Left lung (tissue), 10 donors: ENCODE results near the gene MYEOV. TPM values are rescaled to one million over a fixed set of nuclear protein-coding genes. Genes with fewer than 3 reads are reported as not detected.

Experiments
- ATAC-seq: fragments of 200-7000 bp; cut with Tn5 transposase; one replicate; pipeline ENCODE4 v1.9.1; 2020; ENCODE audit warnings: moderate library complexity
- DNase-seq, 4 donors: peaks; one replicate each; pipeline ENCODE4 v3.0.0-alpha.2; 2013 to 2020
- H3K27ac ChIP-seq, 2 donors: fragments of 200-600 bp; sonication (generic) in 1 of 2; one replicate each; pipeline versions ENCODE4 v1.5.0 to v1.8.0; 2020 to 2021
- H3K27me3 ChIP-seq, 2 donors: fragments of 200-600 bp; sonication (generic) in 1 of 2; one replicate each; pipeline versions ENCODE4 v1.5.0 to v1.8.0; 2020 to 2021
- H3K36me3 ChIP-seq, 2 donors: fragments of 200-600 bp; sonication (generic) in 1 of 2; one replicate each; pipeline versions ENCODE4 v1.5.0 to v1.8.0; 2020 to 2021
- H3K4me1 ChIP-seq, 2 donors: fragments of 200-600 bp; one replicate each; pipeline ENCODE4 v1.8.0; 2021
- H3K4me3 ChIP-seq, 2 donors: fragments of 200-600 bp; sonication (generic) in 1 of 2; one replicate each; pipeline versions ENCODE4 v1.5.0 to v1.8.0; 2020 to 2021; ENCODE audit warnings: mild to moderate bottlenecking in 1 of 2
- H3K9me3 ChIP-seq, 2 donors: fragments of 200-600 bp; sonication (generic) in 1 of 2; one replicate each; pipeline versions ENCODE4 v1.5.0 to v1.8.0; 2020 to 2021
- CTCF ChIP-seq, 2 donors: fragments of 200-600 bp; sonication (generic) in 1 of 2; IDR thresholded peaks; one replicate each; pipeline versions ENCODE4 v1.5.0 to v1.8.0; 2021; ENCODE audit warnings: antibody characterized with exemption in 2 of 2
- intact Hi-C, 2 donors: fragments of 100-400 bp; cut with DNase I; formaldehyde crosslinking; loops; one replicate each; pipeline versions ENCODE4 v1.11.2 to v1.14.2; 2022
- polyA plus RNA-seq, 6 donors: library from polyadenylated mRNA; unstranded; fragments of 120-200 nt; gene quantifications; one replicate each; pipeline ENCODE4 v1.2.1, GENCODE V29; 2013; ENCODE audit not compliant: insufficient read length in 6 of 6
- total RNA-seq, 2 donors: library from RNA; stranded (reverse); fragmentation: NEBNext Ultra II Directional; extraction: Animal tissue kit (Norgen Biotek cat#: 25700); gene quantifications; one replicate each; pipeline ENCODE4 v1.2.1, GENCODE V29; 2021
- donor health status: DM: no; HTN: yes; CAD: no.
- donor health status: DM: no; HTN: no; CAD: no.

MYEOV gene
- total and polyA plus RNA-seq, 8 donors = 0.31 to 0.85 (median 0.47) TPM; not detected in 1

- ATAC-seq (no peak), DNase-seq (no peak)
- no peaks in the 10 kb centered on the region for H3K9me3 ChIP-seq
- H3K27ac ChIP-seq = no peak overlapping the region
- no peak for TF ChIP-seq CTCF (IDR thresholded peaks at IDR 0.05)
- intact Hi-C loops = no loop called here
- no peak overlapping the region for H3K4me3 ChIP-seq
- H3K4me1 ChIP-seq = peaks cover 0 to 9% of the 10 kb centered on the region in 2 donors
- no peaks in the 10 kb centered on the region for H3K36me3 ChIP-seq
- H3K27me3 ChIP-seq = no peaks in the 10 kb centered on the region
Measured at GRCh38 chr11:69269926-69270697, 23.8 kb upstream of the MYEOV start.

- Histone ChIP-seq H3K36me3 (no peaks in the 10 kb centered on the region), H3K27me3 (no peaks in the 10 kb centered on the region), H3K9me3 (no peaks in the 10 kb centered on the region), H3K27ac (no peak overlapping the region), H3K4me1 (peaks cover 0 to 9% of the 10 kb centered on the region in 2 donors), H3K4me3 (no peak overlapping the region)
- ATAC-seq (no peak), DNase-seq (no peak)
- intact Hi-C loops = no loop called here
- no peak for TF ChIP-seq CTCF (IDR thresholded peaks at IDR 0.05)
Measured at GRCh38 chr11:69270941-69271340, 23.0 kb upstream of the MYEOV start.

DNA sequence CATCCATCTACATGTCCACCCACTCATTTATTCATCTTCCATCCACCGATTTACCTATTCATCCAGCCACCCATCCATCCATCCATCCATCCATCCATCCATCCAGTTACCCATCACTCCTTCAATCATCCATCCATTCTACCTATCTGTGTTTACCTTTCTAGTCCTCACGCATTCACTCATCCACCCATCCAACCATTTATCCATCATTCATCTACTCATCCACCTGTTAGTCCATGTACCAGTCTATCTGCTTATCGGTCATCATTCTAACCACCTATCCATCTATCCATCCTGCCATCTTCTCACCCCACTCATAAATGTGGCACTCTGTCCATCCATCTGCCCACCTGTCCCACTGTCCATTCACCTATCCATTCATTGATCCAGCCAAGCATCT, 21.9 kb upstream of the MYEOV start:
- H3K36me3 ChIP-seq = no peaks in the 10 kb centered on the region
- intact Hi-C loops = no loop called here
- no peaks in the 10 kb centered on the region for H3K27me3 ChIP-seq
- H3K4me1 ChIP-seq = peaks cover 0 to 9% of the 10 kb centered on the region in 2 donors
- H3K9me3 ChIP-seq = no peaks in the 10 kb centered on the region
- no peak overlapping the region for H3K27ac ChIP-seq
- no peak for ATAC-seq
- TF ChIP-seq CTCF (IDR thresholded peaks at IDR 0.05) = no peak
- H3K4me3 ChIP-seq = no peak overlapping the region
- DNase-seq = no peak

DNA sequence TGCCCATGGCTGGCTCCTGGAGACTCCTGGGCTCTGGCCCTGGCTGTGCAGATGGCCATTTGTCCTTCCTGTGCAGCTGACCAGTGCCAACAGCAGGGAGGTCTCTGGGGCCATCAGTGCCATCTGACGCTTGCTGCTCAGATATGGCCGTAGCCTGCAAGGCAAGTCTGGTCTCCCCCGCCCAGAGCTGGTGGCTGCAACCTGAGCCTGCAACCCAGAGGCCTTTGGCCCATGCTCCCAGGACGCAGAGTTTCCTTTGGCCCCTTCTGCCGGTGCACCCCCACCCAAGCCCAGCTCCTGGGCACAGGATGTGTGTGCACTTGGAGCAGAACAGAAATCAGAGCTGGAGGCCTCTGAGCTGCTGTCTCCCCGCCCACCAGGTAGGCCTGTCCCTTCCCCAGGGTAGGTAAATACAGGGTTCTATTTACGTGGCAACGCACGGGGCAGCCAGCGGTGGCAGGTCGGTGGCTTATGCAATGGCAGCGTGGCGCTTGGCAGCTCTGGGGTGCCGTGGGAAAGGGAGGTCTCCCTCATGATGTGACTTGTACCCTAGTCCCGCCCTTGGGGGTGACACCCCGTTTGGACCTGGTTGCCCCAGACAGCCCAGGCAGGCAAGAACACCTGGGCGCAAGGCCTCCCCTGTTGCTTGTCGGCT, 21.0 kb upstream of the MYEOV start:
- Histone ChIP-seq H3K4me1 (peaks cover 5 to 6% of the 10 kb centered on the region in 2 donors), H3K36me3 (no peaks in the 10 kb centered on the region), H3K27ac (no peak overlapping the region), H3K9me3 (no peaks in the 10 kb centered on the region), H3K4me3 (no peak overlapping the region), H3K27me3 (no peaks in the 10 kb centered on the region)
- no peak for ATAC-seq
- no peak for TF ChIP-seq CTCF (IDR thresholded peaks at IDR 0.05)
- intact Hi-C loops = no loop called here
- DNase-seq = no peak

DNA sequence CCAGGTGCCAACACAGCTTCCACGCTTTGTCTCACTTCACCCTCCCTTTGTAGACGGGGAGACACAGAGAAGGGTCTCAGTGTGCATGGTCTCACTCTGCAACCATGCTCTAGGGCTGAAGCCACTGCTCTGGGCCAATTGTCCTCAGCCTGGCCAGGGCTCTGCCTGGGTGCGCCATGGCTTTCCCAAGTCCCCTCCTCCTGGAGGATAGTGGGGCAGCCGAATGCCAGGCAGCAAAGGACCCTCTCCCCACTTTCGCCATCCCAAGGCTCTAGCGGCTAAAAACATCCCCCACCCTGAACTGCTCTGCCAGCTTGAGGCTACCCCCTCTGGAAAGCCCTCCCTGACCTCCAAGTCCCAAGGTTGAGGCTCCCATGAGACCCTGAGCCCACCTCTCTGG, 20.4 kb upstream of the MYEOV start:
- no peak for TF ChIP-seq CTCF (IDR thresholded peaks at IDR 0.05)
- intact Hi-C loops = no loop called here
- H3K9me3 ChIP-seq = no peaks in the 10 kb centered on the region
- DNase-seq = no peak
- no peak overlapping the region for H3K4me3 ChIP-seq
- ATAC-seq = no peak
- no peak overlapping the region for H3K27ac ChIP-seq
- no peaks in the 10 kb centered on the region for H3K36me3 ChIP-seq
- H3K27me3 ChIP-seq = no peaks in the 10 kb centered on the region
- H3K4me1 ChIP-seq = peaks cover 5 to 9% of the 10 kb centered on the region in 2 donors
